ENCODE measurements around the gene UCP3. TPM values are rescaled to one million over a fixed set of nuclear protein-coding genes. Genes with fewer than 3 reads are reported as not detected.

UCP3 gene
- total RNA-seq, 1 donor from 2014 or later = 1.8 TPM

- Mint-ChIP-seq H3K4me3 (ENCODE audit: unreplicated experiment) (no peak overlapping the region), H3K36me3 (ENCODE audit: unreplicated experiment) (peaks cover 3% of the 10 kb centered on the region), H3K4me1 (ENCODE audit: unreplicated experiment) (no peaks in the 10 kb centered on the region), H3K27me3 (ENCODE audit: unreplicated experiment) (no peaks in the 10 kb centered on the region), H3K27ac (ENCODE audit: unreplicated experiment) (no peak overlapping the region), H3K9me3 (ENCODE audit: unreplicated experiment) (no peaks in the 10 kb centered on the region)
- no peak for DNase-seq (ENCODE audit: extremely low spot score, unreplicated experiment)
- no peak for TF ChIP-seq CTCF (IDR thresholded peaks at IDR 0.05)
Observed at GRCh38 chr11:73996161-73996747, 12.6 kb downstream of the UCP3 start.

- Mint-ChIP-seq H3K36me3 (ENCODE audit: unreplicated experiment) (no peaks in the 10 kb centered on the region), H3K27me3 (ENCODE audit: unreplicated experiment) (no peaks in the 10 kb centered on the region), H3K9me3 (ENCODE audit: unreplicated experiment) (no peaks in the 10 kb centered on the region), H3K4me1 (ENCODE audit: unreplicated experiment) (no peaks in the 10 kb centered on the region), H3K4me3 (ENCODE audit: unreplicated experiment) (no peak overlapping the region), H3K27ac (ENCODE audit: unreplicated experiment) (no peak overlapping the region)
- no peak for TF ChIP-seq CTCF (IDR thresholded peaks at IDR 0.05)
- DNase-seq (ENCODE audit: extremely low spot score, unreplicated experiment) = no peak
Observed at GRCh38 chr11:73995731-73996130, 13.2 kb downstream of the UCP3 start.

GRCh38 chr11:73995247-73995646 lies 13.6 kb downstream of the UCP3 start:
- no peaks in the 10 kb centered on the region for H3K36me3 Mint-ChIP-seq (ENCODE audit: unreplicated experiment)
- H3K27ac Mint-ChIP-seq (ENCODE audit: unreplicated experiment) = no peak overlapping the region
- no peak for TF ChIP-seq CTCF (IDR thresholded peaks at IDR 0.05)
- no peaks in the 10 kb centered on the region for H3K27me3 Mint-ChIP-seq (ENCODE audit: unreplicated experiment)
- DNase-seq (ENCODE audit: extremely low spot score, unreplicated experiment) = no peak
- no peaks in the 10 kb centered on the region for H3K4me1 Mint-ChIP-seq (ENCODE audit: unreplicated experiment)
- no peak overlapping the region for H3K4me3 Mint-ChIP-seq (ENCODE audit: unreplicated experiment)
- no peaks in the 10 kb centered on the region for H3K9me3 Mint-ChIP-seq (ENCODE audit: unreplicated experiment)

- TF ChIP-seq CTCF (IDR thresholded peaks at IDR 0.05) = no peak
- no peaks in the 10 kb centered on the region for H3K36me3 Mint-ChIP-seq (ENCODE audit: unreplicated experiment)
- no peaks in the 10 kb centered on the region for H3K9me3 Mint-ChIP-seq (ENCODE audit: unreplicated experiment)
Observed at GRCh38 chr11:73991471-73992006, 17.3 kb downstream of the UCP3 start.

GRCh38 chr11:73990730-73991129 lies 18.2 kb downstream of the UCP3 start:
- H3K4me1 Mint-ChIP-seq (ENCODE audit: unreplicated experiment) = no peaks in the 10 kb centered on the region
- H3K36me3 Mint-ChIP-seq (ENCODE audit: unreplicated experiment) = no peaks in the 10 kb centered on the region
- no peak overlapping the region for H3K27ac Mint-ChIP-seq (ENCODE audit: unreplicated experiment)
- no peaks in the 10 kb centered on the region for H3K27me3 Mint-ChIP-seq (ENCODE audit: unreplicated experiment)
- no peaks in the 10 kb centered on the region for H3K9me3 Mint-ChIP-seq (ENCODE audit: unreplicated experiment)
- no peak for TF ChIP-seq CTCF (IDR thresholded peaks at IDR 0.05)
- no peak for DNase-seq (ENCODE audit: extremely low spot score, unreplicated experiment)
- H3K4me3 Mint-ChIP-seq (ENCODE audit: unreplicated experiment) = no peak overlapping the region

More at GRCh38 chr11:73991471-73992006, 17.3 kb downstream of the UCP3 start:
- DNase-seq (ENCODE audit: extremely low spot score, unreplicated experiment) = no peak
- Mint-ChIP-seq H3K27me3 (ENCODE audit: unreplicated experiment) (no peaks in the 10 kb centered on the region), H3K4me3 (ENCODE audit: unreplicated experiment) (no peak overlapping the region), H3K27ac (ENCODE audit: unreplicated experiment) (no peak overlapping the region), H3K4me1 (ENCODE audit: unreplicated experiment) (no peaks in the 10 kb centered on the region)

All from osteocyte (in vitro differentiated cells).